Measurements from ENCODE around the gene PDCD2L.

- TF ChIP-seq POLR2A (IDR thresholded peaks at IDR 0.05) (no peak), CTCF (IDR thresholded peaks at IDR 0.05) (no peak)
These were observed 16.8 kb upstream of the PDCD2L start for GRCh38 chr19:34387446-34387810.
